ENCODE results near the gene ATP9B. TPM values are rescaled to one million over a fixed set of nuclear protein-coding genes. Genes with fewer than 3 reads are reported as not detected.

The ATP9B gene
- total RNA-seq, 1 donor from 2014 or later, result 19.4 TPM

- no peak for DNase-seq (ENCODE audit: low read depth, low spot score)
Measured at GRCh38 chr18:79405781-79406575, 336.8 kb downstream of the ATP9B start.

GRCh38 chr18:79406708-79407107 lies 337.5 kb downstream of the ATP9B start:
- no peak for DNase-seq (ENCODE audit: low read depth, low spot score)

- DNase-seq (ENCODE audit: low read depth, low spot score), result no peak
Measured at GRCh38 chr18:79409313-79409712, 340.1 kb downstream of the ATP9B start.

GRCh38 chr18:79410171-79410641 lies 341.0 kb downstream of the ATP9B start:
- no peak for DNase-seq (ENCODE audit: low read depth, low spot score)

- no peak for DNase-seq (ENCODE audit: low read depth, low spot score)
Measured at GRCh38 chr18:79410731-79411613, 341.8 kb downstream of the ATP9B start.

GRCh38 chr18:79411614-79412526 lies 342.7 kb downstream of the ATP9B start:
- DNase-seq (ENCODE audit: low read depth, low spot score), result no peak

GRCh38 chr18:79413025-79413424 lies 343.8 kb downstream of the ATP9B start:
- DNase-seq (ENCODE audit: low read depth, low spot score), result no peak

- no peak for DNase-seq (ENCODE audit: low read depth, low spot score)
Measured at GRCh38 chr18:79413426-79413825, 344.2 kb downstream of the ATP9B start.

GRCh38 chr18:79413901-79414300 lies 344.7 kb downstream of the ATP9B start:
- no peak for DNase-seq (ENCODE audit: low read depth, low spot score)

GRCh38 chr18:79416022-79416676 lies 347.0 kb downstream of the ATP9B start:
- no peak for DNase-seq (ENCODE audit: low read depth, low spot score)

GRCh38 chr18:79416677-79417052 lies 347.5 kb downstream of the ATP9B start:
- no peak for DNase-seq (ENCODE audit: low read depth, low spot score)

- DNase-seq (ENCODE audit: low read depth, low spot score), result no peak
Measured at GRCh38 chr18:79418236-79418635, 349.0 kb downstream of the ATP9B start.

GRCh38 chr18:79418642-79419041 lies 349.4 kb downstream of the ATP9B start:
- no peak for DNase-seq (ENCODE audit: low read depth, low spot score)

GRCh38 chr18:79420033-79420745 lies 351.0 kb downstream of the ATP9B start:
- no peak for DNase-seq (ENCODE audit: low read depth, low spot score)

GRCh38 chr18:79421275-79421857 lies 352.2 kb downstream of the ATP9B start:
- no peak for DNase-seq (ENCODE audit: low read depth, low spot score)

- DNase-seq (ENCODE audit: low read depth, low spot score), result no peak
Measured at GRCh38 chr18:79422022-79422782, 353.0 kb downstream of the ATP9B start.

- no peak for DNase-seq (ENCODE audit: low read depth, low spot score)
Measured at GRCh38 chr18:79422783-79423165, 353.6 kb downstream of the ATP9B start.

GRCh38 chr18:79423211-79424007 lies 354.2 kb downstream of the ATP9B start:
- DNase-seq (ENCODE audit: low read depth, low spot score), result no peak
